ENCODE measurements around the gene PEX26.

- no peak for TF ChIP-seq MAFK (IDR thresholded peaks at IDR 0.05; ENCODE audit: low read length)
- TF ChIP-seq, protein P1, sequence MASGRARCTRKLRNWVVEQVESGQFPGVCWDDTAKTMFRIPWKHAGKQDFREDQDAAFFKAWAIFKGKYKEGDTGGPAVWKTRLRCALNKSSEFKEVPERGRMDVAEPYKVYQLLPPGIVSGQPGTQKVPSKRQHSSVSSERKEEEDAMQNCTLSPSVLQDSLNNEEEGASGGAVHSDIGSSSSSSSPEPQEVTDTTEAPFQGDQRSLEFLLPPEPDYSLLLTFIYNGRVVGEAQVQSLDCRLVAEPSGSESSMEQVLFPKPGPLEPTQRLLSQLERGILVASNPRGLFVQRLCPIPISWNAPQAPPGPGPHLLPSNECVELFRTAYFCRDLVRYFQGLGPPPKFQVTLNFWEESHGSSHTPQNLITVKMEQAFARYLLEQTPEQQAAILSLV (tag; IDR thresholded peaks at IDR 0.05) = no peak
- TF ChIP-seq, protein P2, sequence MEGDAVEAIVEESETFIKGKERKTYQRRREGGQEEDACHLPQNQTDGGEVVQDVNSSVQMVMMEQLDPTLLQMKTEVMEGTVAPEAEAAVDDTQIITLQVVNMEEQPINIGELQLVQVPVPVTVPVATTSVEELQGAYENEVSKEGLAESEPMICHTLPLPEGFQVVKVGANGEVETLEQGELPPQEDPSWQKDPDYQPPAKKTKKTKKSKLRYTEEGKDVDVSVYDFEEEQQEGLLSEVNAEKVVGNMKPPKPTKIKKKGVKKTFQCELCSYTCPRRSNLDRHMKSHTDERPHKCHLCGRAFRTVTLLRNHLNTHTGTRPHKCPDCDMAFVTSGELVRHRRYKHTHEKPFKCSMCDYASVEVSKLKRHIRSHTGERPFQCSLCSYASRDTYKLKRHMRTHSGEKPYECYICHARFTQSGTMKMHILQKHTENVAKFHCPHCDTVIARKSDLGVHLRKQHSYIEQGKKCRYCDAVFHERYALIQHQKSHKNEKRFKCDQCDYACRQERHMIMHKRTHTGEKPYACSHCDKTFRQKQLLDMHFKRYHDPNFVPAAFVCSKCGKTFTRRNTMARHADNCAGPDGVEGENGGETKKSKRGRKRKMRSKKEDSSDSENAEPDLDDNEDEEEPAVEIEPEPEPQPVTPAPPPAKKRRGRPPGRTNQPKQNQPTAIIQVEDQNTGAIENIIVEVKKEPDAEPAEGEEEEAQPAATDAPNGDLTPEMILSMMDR (IDR thresholded peaks at IDR 0.05 in 2 of 3, conservative IDR thresholded peaks at IDR 0.05 in 1 of 3; ENCODE audit: insufficient read depth in 2 of 3, low read depth in 1 of 3, low read length in 3 of 3) = no peak
- TF ChIP-seq YBX1 (IDR thresholded peaks at IDR 0.05) = no peak
- TF ChIP-seq SP2 (IDR thresholded peaks at IDR 0.05; ENCODE audit: extremely low read depth, low read depth, low read length, poor library complexity, severe bottlenecking) = no peak
- no peak for TF ChIP-seq BCOR (IDR thresholded peaks at IDR 0.05)
- TF ChIP-seq POLR2A (conservative IDR thresholded peaks at IDR 0.05) = no peak
- no peak for TF ChIP-seq ZNF134 (CRISPR knock-in tag; conservative IDR thresholded peaks at IDR 0.05)
- no peak for TF ChIP-seq NBN (IDR thresholded peaks at IDR 0.05; ENCODE audit: low read depth)
- TF ChIP-seq, protein P3, sequence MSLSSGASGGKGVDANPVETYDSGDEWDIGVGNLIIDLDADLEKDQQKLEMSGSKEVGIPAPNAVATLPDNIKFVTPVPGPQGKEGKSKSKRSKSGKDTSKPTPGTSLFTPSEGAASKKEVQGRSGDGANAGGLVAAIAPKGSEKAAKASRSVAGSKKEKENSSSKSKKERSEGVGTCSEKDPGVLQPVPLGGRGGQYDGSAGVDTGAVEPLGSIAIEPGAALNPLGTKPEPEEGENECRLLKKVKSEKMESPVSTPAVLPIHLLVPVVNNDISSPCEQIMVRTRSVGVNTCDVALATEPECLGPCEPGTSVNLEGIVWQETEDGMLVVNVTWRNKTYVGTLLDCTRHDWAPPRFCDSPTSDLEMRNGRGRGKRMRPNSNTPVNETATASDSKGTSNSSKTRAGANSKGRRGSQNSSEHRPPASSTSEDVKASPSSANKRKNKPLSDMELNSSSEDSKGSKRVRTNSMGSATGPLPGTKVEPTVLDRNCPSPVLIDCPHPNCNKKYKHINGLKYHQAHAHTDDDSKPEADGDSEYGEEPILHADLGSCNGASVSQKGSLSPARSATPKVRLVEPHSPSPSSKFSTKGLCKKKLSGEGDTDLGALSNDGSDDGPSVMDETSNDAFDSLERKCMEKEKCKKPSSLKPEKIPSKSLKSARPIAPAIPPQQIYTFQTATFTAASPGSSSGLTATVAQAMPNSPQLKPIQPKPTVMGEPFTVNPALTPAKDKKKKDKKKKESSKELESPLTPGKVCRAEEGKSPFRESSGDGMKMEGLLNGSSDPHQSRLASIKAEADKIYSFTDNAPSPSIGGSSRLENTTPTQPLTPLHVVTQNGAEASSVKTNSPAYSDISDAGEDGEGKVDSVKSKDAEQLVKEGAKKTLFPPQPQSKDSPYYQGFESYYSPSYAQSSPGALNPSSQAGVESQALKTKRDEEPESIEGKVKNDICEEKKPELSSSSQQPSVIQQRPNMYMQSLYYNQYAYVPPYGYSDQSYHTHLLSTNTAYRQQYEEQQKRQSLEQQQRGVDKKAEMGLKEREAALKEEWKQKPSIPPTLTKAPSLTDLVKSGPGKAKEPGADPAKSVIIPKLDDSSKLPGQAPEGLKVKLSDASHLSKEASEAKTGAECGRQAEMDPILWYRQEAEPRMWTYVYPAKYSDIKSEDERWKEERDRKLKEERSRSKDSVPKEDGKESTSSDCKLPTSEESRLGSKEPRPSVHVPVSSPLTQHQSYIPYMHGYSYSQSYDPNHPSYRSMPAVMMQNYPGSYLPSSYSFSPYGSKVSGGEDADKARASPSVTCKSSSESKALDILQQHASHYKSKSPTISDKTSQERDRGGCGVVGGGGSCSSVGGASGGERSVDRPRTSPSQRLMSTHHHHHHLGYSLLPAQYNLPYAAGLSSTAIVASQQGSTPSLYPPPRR (CRISPR knock-in tag; IDR thresholded peaks at IDR 0.05; ENCODE audit: borderline replicate concordance) = no peak
- no peak for TF ChIP-seq ZNF384 (IDR thresholded peaks at IDR 0.05; ENCODE audit: low read depth, low read length)
- TF ChIP-seq HDGF (IDR thresholded peaks at IDR 0.05) = no peak
Observed at GRCh38 chr22:18077087-18077638, 627 bp upstream of the PEX26 start.
